Karpas-422 (cell line): ENCODE data around the gene JMJD8. TPM values are rescaled to one million over a fixed set of nuclear protein-coding genes. Genes with fewer than 3 reads are reported as not detected.

Experiments
- DNase-seq: peaks from one replicate; pipeline ENCODE4 v3.0.0-alpha.2; 2015
- H2AFZ ChIP-seq: fragments of 200-600 bp; sonication (generic); 2 replicates; pipeline ENCODE4 v1.6.1; 2014; ENCODE audit warnings: antibody characterized with exemption, low read length, mixed read lengths
- H3K27ac ChIP-seq: fragments of 200-600 bp; sonication (generic); 2 replicates; pipeline ENCODE4 v1.5.1; 2014; ENCODE audit warnings: mild to moderate bottlenecking, low read length, moderate library complexity
- H3K27me3 ChIP-seq: fragments of 200-600 bp; sonication (generic); 2 replicates; pipeline ENCODE4 v1.6.1; 2014; ENCODE audit warnings: low read length, mixed read lengths
- H3K36me3 ChIP-seq: fragments of 200-600 bp; sonication (generic); 2 replicates; pipeline ENCODE4 v1.6.1; 2014; ENCODE audit warnings: low read length, mixed read lengths; ENCODE audit not compliant: insufficient read depth
- H3K4me1 ChIP-seq: fragments of 200-600 bp; sonication (generic); 2 replicates; pipeline ENCODE4 v1.6.1; 2014; ENCODE audit warnings: mild to moderate bottlenecking, low read length, mixed read lengths
- H3K4me2 ChIP-seq: fragments of 200-600 bp; sonication (generic); 2 replicates; pipeline ENCODE4 v1.6.1; 2014; ENCODE audit warnings: low read length, low read depth, mild to moderate bottlenecking; ENCODE audit not compliant: poor library complexity, severe bottlenecking
- H3K4me3 ChIP-seq: fragments of 200-600 bp; sonication (generic); 2 replicates; pipeline ENCODE4 v1.5.1; 2014; ENCODE audit warnings: mild to moderate bottlenecking, antibody characterized with exemption, low read length, mixed read lengths
- H3K79me2 ChIP-seq: fragments of 200-600 bp; sonication (generic); 2 replicates; pipeline ENCODE4 v1.6.1; 2014; ENCODE audit warnings: mild to moderate bottlenecking, low read length, mixed read lengths
- H3K9ac ChIP-seq: fragments of 200-600 bp; sonication (generic); 2 replicates; pipeline ENCODE4 v1.6.0; 2014; ENCODE audit warnings: low read length
- H3K9me2 ChIP-seq: fragments of 200-600 bp; sonication (generic), shearing (Covaris generic); replicated peaks from 2 replicates; pipeline ENCODE4 v1.6.0; 2014; ENCODE audit warnings: mild to moderate bottlenecking, low read length, moderate library complexity; ENCODE audit not compliant: insufficient read depth
- H3K9me3 ChIP-seq: fragments of 300-700, 200-600 bp; sonication (generic); 2 replicates; pipeline ENCODE4 v1.6.1; 2014; ENCODE audit warnings: low read length, mixed read lengths
- H4K20me1 ChIP-seq: fragments of 200-600 bp; sonication (generic); 2 replicates; pipeline ENCODE4 v1.6.1; 2014; ENCODE audit warnings: mild to moderate bottlenecking, antibody characterized with exemption, low read length, low read depth; ENCODE audit not compliant: insufficient read depth
- total RNA-seq: library from RNA; depleted of rRNA; stranded (reverse); fragments of >200 nt; shearing (Covaris generic); gene quantifications from 2 replicates; pipeline ENCODE4 v1.2.3, GENCODE V29; 2014; ENCODE audit warnings: low replicate concordance

JMJD8 gene
- total RNA-seq, 1 experiment from 2014 or later, result 28.1 TPM

DNA sequence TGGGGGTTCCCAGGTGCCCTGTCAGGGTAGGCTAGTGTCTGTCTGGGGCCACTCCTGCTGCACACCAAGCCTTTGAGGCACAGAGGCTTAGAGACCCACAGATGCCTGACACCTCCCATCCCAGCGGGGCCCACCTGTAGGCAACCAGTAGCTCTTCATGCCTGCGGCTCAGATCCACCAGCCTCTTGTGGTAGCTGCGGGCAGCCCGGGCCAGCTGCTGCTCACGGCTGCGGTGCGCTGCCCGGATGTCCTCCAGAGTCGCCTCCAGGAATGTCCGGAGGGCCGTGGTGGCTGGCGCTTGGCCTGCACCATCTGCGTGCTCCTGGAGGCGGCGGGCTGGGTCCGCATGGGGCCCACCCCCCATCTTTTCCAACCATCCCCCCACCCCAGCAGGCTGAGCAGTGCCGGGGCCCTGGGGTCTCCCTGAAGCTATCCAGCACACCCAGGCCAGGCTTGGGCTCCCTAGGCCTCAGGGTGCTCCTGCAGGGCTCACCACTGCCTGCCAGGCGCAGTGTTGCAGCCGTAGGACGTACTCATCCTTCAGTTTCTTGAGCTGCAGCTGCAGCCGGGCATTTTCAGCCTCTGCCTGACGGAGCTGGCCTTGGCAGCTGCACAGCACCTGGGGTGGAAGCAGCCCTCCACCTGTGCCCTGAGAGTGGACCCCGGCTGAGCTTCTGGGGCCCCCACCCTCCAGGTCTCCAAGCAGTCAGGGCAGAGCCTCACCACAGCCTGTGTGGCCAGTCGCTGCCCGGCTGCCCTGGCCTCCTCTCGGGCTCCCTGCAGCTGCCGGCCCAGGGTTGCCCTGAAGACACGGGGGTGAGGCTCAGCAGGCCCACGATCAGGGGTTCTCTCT lies 40.3 kb upstream of the JMJD8 start:
- Histone ChIP-seq H3K9me3 (no peaks in the 10 kb centered on the region), H3K9me2 (no peaks in the 10 kb centered on the region), H3K27me3 (no peaks in the 10 kb centered on the region), H3K27ac (peak overlapping the region; percentile 91), H3K9ac (peak overlapping the region; percentile 75), H2AFZ (no peak overlapping the region), H3K4me2 (peak overlapping the region; percentile 89), H3K4me3 (peak overlapping the region; percentile 73; the same call in 1 of the 2 replicates), H3K36me3 (0 out of 2 replicates have a peak, but pooled peaks cover 2% of the 10 kb centered on the region), H4K20me1 (peaks cover 8% of the 10 kb centered on the region), H3K79me2 (peaks cover 28% of the 10 kb centered on the region), H3K4me1 (peaks cover 82% of the 10 kb centered on the region)
- DNase-seq, result peak; percentile 77

DNA sequence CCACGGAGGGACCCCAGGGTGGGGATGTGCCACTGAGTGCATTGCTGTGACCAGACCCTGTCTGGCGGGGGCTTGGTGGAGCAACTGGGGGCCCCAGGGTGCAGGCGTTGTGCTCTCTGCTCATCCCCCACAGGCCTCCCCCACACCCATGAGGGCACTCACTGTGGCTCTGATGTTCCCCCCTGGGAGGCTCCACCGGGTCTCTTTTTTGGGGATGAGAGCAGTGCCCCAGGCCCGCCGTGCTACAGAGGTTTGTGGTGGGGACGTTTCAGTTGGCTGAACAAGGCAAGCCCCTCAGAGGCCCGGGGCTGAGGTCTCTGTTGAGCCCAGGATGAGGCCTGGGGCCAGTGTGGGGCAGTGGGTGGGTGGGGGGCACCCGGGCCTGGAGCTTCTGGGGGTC lies 39.6 kb upstream of the JMJD8 start:
- Histone ChIP-seq H3K79me2 (peaks cover 22% of the 10 kb centered on the region; the same call in 1 of the 2 replicates), H3K9me2 (no peaks in the 10 kb centered on the region), H3K9me3 (no peaks in the 10 kb centered on the region), H3K27me3 (no peaks in the 10 kb centered on the region), H3K4me2 (peak overlapping the region; percentile 89), H2AFZ (no peak overlapping the region), H3K9ac (peak overlapping the region; percentile 75), H3K4me3 (peak overlapping the region; percentile 35; the same call in 1 of the 2 replicates), H3K27ac (peak overlapping the region; percentile 91), H3K36me3 (0 out of 2 replicates have a peak, but pooled peaks cover 2% of the 10 kb centered on the region), H4K20me1 (peaks cover 8% of the 10 kb centered on the region), H3K4me1 (peaks cover 83% of the 10 kb centered on the region)
- peak; percentile 52 for DNase-seq

- peak overlapping the region; percentile 89 for H3K4me2 ChIP-seq
- peak; percentile 42 for DNase-seq
- H3K36me3 ChIP-seq, result 0 out of 2 replicates have a peak, but pooled peaks cover 2% of the 10 kb centered on the region
- no peaks in the 10 kb centered on the region for H3K27me3 ChIP-seq
- peak overlapping the region; percentile 91 for H3K27ac ChIP-seq
- H3K9me3 ChIP-seq, result no peaks in the 10 kb centered on the region
- H3K4me1 ChIP-seq, result peaks cover 81% of the 10 kb centered on the region
- peak overlapping the region; percentile 35; the same call in 1 of the 2 replicates for H3K4me3 ChIP-seq
- no peak overlapping the region for H2AFZ ChIP-seq
- H4K20me1 ChIP-seq, result peaks cover 8% of the 10 kb centered on the region
- H3K9ac ChIP-seq, result peak overlapping the region; percentile 75
- no peaks in the 10 kb centered on the region for H3K9me2 ChIP-seq
- H3K79me2 ChIP-seq, result 0 out of 2 replicates have a peak, but pooled peaks cover 18% of the 10 kb centered on the region
Measured at GRCh38 chr16:722835-723633, 38.9 kb upstream of the JMJD8 start.

DNA sequence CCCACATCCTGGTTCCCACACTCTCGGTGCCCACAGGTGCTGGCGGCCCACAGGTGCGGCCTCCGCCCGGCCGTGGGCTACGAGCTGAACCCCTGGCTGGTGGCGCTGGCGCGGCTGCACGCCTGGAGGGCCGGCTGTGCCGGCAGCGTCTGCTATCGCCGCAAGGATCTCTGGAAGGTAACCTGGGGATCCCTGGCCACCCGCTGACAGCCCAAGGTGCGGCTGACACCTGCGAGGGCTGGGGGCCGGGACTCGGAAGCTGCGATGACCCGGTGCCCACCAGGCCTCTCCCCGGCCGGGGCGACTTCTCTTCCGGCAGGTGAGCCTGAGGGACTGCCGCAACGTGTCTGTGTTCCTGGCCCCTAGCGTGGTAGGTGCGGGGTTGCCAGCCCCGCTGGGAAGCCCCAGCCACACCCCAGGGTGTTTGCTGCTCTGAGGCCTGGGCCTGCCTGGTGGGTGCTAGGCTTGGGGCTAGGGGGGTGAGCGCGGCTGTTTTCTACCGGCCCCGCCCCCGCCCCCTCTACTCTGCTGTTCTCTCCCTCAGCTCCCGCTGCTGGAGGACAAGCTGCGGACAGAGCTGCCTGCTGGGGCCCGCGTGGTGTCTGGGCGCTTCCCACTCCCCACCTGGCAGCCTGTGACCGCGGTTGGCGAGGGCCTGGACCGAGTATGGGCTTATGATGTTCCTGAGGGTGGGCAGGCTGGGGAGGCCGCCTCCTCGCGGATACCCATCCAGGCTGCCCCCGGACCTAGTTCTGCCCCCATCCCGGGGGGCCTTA lies 37.8 kb upstream of the JMJD8 start:
- Histone ChIP-seq H3K27me3 (no peaks in the 10 kb centered on the region), H3K9ac (peak overlapping the region; percentile 99), H3K79me2 (0 out of 2 replicates have a peak, but pooled peaks cover 15% of the 10 kb centered on the region), H2AFZ (no peak overlapping the region), H4K20me1 (peaks cover 19% of the 10 kb centered on the region), H3K4me3 (peak overlapping the region; percentile 97), H3K9me3 (no peaks in the 10 kb centered on the region), H3K9me2 (no peaks in the 10 kb centered on the region), H3K27ac (no peak overlapping the region), H3K4me2 (peak overlapping the region; percentile 88), H3K4me1 (peaks cover 84% of the 10 kb centered on the region), H3K36me3 (0 out of 2 replicates have a peak, but pooled peaks cover 2% of the 10 kb centered on the region)
- DNase-seq, result peak; percentile 45

- H3K4me3 ChIP-seq, result peak within 1 kb of the TSS; percentile 97
- H3K9ac ChIP-seq, result peak within 1 kb of the TSS; percentile 99
- peak within 1 kb of the TSS; percentile 88 for H3K4me2 ChIP-seq
- H3K36me3 ChIP-seq, result 0 out of 2 replicates have a peak, but pooled peaks cover 2% of the 10 kb centered on the region
- no peak within 1 kb of the TSS; the same call in 1 of the 2 replicates for H2AFZ ChIP-seq
- no peaks in the 10 kb centered on the region for H3K9me2 ChIP-seq
- H3K27ac ChIP-seq, result peak within 1 kb of the TSS; percentile 91
- H3K4me1 ChIP-seq, result peaks cover 87% of the 10 kb centered on the region
- H3K79me2 ChIP-seq, result peaks cover 15% of the 10 kb centered on the region; the same call in 1 of the 2 replicates
- no peaks in the 10 kb centered on the region for H3K9me3 ChIP-seq
- H3K27me3 ChIP-seq, result no peaks in the 10 kb centered on the region
- H4K20me1 ChIP-seq, result peaks cover 25% of the 10 kb centered on the region
- DNase-seq, result peak; percentile 97
Measured at GRCh38 chr16:720990-721764, 37.0 kb upstream of the JMJD8 start, which contains the start of gene ANTKMT. Gene ANTKMT, plus strand, starts transcription at chr16:721146. Its CDS starts 129 bp downstream, at chr16:721275.

DNA sequence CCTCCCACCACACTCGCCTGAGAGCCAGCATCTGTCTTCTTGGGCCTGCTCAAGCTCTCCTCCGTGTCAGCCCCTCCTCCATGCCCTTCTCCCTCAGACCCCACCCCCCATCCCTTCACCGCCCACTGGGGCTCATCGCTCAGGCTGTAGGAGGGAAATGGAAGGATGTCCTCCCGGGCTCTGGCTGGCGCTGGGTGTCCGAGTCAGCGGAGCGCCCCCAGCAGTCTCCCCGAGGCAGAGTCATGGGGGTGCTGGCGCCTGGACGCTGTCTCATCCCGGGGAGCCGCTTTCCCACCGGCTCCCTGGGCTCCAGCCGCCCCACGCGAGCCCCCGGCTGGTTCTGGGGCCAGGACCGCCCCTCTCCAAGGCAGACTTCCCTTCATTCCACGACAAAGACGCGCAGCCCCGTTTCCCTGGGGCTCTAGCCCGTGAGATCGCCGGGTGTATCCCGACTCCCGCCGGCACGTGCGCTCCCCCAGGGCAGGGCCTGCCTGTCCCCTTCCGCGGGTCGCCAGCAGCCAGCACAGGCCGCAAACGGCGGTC lies 36.4 kb upstream of the JMJD8 start:
- Histone ChIP-seq H3K9me2 (no peaks in the 10 kb centered on the region), H3K4me3 (peak overlapping the region; percentile 97), H3K9me3 (no peaks in the 10 kb centered on the region), H3K27ac (peak overlapping the region; percentile 91), H3K4me2 (peak overlapping the region; percentile 88), H3K9ac (peak overlapping the region; percentile 99), H3K79me2 (peaks cover 19% of the 10 kb centered on the region; the same call in 1 of the 2 replicates), H2AFZ (no peak overlapping the region; the same call in 1 of the 2 replicates), H3K4me1 (peaks cover 85% of the 10 kb centered on the region), H3K36me3 (0 out of 2 replicates have a peak, but pooled peaks cover 2% of the 10 kb centered on the region), H3K27me3 (no peaks in the 10 kb centered on the region), H4K20me1 (peaks cover 29% of the 10 kb centered on the region)
- peak; percentile 95 for DNase-seq
